NB4 (cell line): Measurements from ENCODE around the gene CFLAR.

Source experiments
- CTCF ChIP-seq: IDR thresholded peaks from one replicate; pipeline ENCODE4 v1.5.1; 2012; ENCODE audit warnings: low read depth, low read length
- MAX ChIP-seq: IDR thresholded peaks from 2 replicates; pipeline ENCODE4 v1.6.1; 2011; ENCODE audit warnings: low read depth, low read length
- MYC ChIP-seq: IDR thresholded peaks from 2 replicates; pipeline ENCODE4 v1.6.1; 2011; ENCODE audit warnings: low read depth, low read length
- POLR2A ChIP-seq: IDR thresholded peaks from 2 replicates; pipeline ENCODE4 v1.6.1; 2011; ENCODE audit warnings: mild to moderate bottlenecking; ENCODE audit not compliant: insufficient read length; ENCODE audit errors: extremely low read depth

GRCh38 chr2:201191132-201191875 is 75.3 kb downstream of the CFLAR start:
- TF ChIP-seq POLR2A (no peak), MAX (no peak), CTCF (no peak), MYC (no peak)
